ENCODE data around the gene PPM1L.

- no peak for TF ChIP-seq CTCF (IDR thresholded peaks at IDR 0.05; ENCODE audit: borderline replicate concordance, extremely low read depth, low read length, poor library complexity, severe bottlenecking)
- TF ChIP-seq EZH2 (IDR thresholded peaks at IDR 0.05; ENCODE audit: borderline replicate concordance, low read depth, low read length, severe bottlenecking) = no peak
Observed at GRCh38 chr3:161035711-161036110, 279.7 kb downstream of the PPM1L start.
